PC-3 (cell line): ENCODE data around the gene RTCB.

ENCODE experiments used
- CTCF ChIP-seq: fragments of 300-600 bp; sonication (generic); conservative IDR thresholded peaks from 2 replicates; pipeline ENCODE4 v1.5.1; 2017; ENCODE audit warnings: antibody characterized with exemption, low read depth, mild to moderate bottlenecking, low read length
- EZH2 ChIP-seq: fragments of 300-600 bp; sonication (generic); IDR thresholded peaks from one replicate; pipeline ENCODE4 v1.6.1; 2017; ENCODE audit warnings: antibody characterized with exemption, mild to moderate bottlenecking, low read length; ENCODE audit not compliant: unreplicated experiment
- EZH2phosphoT487 ChIP-seq: fragments of 300-600 bp; sonication (generic); IDR thresholded peaks from 2 replicates; pipeline ENCODE4 v1.6.1; 2018; ENCODE audit warnings: mild to moderate bottlenecking, antibody characterized with exemption, low read length, borderline replicate concordance

GRCh38 chr22:32389685-32390084 is 22.4 kb downstream of the RTCB start:
- TF ChIP-seq EZH2 (no peak), CTCF (peak; percentile 51), EZH2phosphoT487 (no peak)
